GM20431 (cell line): Measurements from ENCODE around the gene CREB3L1.

ENCODE experiments used
- in situ Hi-C: fragments of 300-500 bp; cut with MseI, MboI; formaldehyde crosslinking; loops from one replicate; pipeline ENCODE4 v1.15.0; 2020; ENCODE audit warnings: low sequenced_read_pairs; ENCODE audit not compliant: unreplicated experiment

Gene CREB3L1, protein sequence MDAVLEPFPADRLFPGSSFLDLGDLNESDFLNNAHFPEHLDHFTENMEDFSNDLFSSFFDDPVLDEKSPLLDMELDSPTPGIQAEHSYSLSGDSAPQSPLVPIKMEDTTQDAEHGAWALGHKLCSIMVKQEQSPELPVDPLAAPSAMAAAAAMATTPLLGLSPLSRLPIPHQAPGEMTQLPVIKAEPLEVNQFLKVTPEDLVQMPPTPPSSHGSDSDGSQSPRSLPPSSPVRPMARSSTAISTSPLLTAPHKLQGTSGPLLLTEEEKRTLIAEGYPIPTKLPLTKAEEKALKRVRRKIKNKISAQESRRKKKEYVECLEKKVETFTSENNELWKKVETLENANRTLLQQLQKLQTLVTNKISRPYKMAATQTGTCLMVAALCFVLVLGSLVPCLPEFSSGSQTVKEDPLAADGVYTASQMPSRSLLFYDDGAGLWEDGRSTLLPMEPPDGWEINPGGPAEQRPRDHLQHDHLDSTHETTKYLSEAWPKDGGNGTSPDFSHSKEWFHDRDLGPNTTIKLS

DNA sequence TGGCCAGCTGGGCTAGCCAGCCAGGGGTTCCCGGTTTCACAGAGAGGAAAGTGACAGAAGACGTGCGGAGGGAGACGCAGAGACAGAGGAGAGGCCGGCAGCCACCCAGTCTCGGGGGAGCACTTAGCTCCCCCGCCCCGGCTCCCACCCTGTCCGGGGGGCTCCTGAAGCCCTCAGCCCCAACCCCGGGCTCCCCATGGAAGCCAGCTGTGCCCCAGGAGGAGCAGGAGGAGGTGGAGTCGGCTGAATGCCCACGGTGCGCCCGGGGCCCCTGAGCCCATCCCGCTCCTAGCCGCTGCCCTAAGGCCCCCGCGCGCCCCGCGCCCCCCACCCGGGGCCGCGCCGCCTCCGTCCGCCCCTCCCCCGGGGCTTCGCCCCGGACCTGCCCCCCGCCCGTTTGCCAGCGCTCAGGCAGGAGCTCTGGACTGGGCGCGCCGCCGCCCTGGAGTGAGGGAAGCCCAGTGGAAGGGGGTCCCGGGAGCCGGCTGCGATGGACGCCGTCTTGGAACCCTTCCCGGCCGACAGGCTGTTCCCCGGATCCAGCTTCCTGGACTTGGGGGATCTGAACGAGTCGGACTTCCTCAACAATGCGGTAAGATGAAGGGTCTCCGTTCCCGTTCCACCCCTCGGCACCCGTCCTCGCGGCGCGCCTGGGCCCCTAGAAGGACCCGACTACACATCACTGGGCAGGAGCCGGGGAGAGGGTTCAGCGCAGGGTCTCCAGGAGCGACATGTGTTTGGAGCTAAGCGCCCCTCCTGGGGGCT, at the start of gene CREB3L1:
Gene CREB3L1, plus strand, starts transcription at position 41 of the 765 bp plus-strand sequence. Its CDS starts 450 bp downstream, at position 491.
- in situ Hi-C loops, result no loop called here

DNA sequence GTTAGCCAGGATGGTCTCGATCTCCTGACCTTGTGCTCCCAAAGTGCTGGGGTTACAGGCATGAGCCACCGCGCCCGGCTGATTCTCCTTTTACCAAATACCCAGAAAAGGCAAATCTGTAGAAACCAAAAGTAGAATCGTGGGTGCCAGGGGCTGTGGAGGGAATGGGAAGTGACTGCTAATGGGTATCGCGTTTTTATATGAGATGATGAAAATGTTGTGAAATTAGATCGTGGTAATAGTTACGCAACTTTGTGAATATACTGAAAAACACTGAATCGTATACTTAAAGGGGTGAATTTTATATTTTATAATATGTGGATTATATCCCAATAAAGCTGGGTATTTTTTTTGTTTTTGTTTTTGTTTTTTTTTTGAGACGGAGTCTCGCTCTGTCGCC, 48.2 kb upstream of the CREB3L1 start:
- in situ Hi-C loops, result no loop called here

DNA sequence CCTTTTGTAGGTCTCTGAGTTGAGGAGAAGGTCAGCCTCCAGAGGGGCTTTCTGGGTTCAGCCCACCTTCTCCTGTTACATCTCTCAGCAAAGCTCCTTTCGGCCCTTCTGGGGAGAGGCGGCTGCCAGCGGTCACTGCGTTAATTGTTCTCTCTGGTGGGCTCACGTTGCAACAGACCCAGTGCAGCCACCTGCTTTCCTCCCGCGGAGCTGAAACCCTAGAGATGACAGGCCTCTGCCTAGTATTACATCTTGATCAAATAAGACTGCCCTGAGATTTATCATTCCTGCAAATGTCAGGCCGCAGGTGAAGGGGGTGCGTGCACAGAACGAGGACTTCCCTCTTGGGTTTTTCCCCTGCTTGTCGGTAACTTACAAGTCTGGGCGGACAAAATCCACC, 43.2 kb upstream of the CREB3L1 start:
- in situ Hi-C loops, result no loop called here

DNA sequence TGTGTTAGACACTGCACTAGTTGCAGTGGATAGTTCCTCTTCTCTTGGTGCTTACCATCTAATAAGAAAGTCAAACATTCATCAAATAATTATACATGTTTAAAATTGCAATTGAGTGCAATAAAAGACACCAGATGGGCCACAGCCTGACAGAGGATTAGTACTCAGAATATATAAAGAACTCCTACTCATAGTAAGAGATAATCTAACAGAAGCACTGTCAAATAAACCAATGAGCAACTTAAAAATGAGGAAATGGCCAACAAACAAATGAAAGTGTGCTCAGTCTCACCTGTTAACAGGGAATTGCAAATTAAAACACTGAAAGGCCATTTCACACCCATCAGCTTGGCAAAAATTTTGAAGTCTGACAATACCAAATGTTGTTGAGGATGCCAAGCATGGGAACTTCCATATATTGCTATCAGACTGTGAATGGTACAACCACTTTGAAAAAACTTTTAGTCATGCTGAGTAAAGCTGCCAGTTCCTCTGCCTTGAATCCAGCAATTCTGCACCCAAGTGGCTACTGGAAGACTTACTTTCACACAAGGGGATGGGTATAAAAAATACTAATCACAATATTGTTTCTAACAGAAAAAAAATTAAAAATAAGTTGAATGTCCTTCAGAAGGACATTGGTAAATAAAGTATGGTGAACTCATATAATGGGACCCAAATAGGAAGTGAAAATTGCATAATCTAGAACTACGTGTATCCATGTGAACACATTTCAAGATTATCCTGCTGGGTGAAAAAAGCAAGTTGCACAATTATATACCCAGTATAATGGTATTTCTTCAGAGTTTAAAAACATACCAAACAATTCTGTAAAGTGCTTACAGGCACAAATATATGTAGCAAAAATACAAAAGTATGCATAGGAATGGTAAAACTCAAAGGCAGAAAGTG, 41.4 kb upstream of the CREB3L1 start:
- in situ Hi-C loops, result no loop called here

DNA sequence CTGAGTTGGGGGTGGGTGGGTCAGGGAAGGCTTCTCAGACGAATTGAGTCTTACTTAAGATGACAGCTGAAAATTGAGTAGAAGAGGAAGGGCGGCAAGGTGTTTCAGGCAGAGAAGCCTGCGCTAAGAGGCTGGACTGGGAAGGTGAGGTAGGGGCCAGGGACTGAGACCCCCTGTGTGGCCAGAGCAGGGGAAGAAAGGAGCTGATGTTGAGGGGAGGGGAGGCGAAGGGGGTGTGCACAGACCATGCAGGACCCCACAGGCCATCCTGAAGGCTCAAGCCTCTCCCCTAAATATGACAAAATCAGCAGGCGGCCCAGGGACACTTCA, 40.6 kb upstream of the CREB3L1 start:
- in situ Hi-C loops, result no loop called here

DNA sequence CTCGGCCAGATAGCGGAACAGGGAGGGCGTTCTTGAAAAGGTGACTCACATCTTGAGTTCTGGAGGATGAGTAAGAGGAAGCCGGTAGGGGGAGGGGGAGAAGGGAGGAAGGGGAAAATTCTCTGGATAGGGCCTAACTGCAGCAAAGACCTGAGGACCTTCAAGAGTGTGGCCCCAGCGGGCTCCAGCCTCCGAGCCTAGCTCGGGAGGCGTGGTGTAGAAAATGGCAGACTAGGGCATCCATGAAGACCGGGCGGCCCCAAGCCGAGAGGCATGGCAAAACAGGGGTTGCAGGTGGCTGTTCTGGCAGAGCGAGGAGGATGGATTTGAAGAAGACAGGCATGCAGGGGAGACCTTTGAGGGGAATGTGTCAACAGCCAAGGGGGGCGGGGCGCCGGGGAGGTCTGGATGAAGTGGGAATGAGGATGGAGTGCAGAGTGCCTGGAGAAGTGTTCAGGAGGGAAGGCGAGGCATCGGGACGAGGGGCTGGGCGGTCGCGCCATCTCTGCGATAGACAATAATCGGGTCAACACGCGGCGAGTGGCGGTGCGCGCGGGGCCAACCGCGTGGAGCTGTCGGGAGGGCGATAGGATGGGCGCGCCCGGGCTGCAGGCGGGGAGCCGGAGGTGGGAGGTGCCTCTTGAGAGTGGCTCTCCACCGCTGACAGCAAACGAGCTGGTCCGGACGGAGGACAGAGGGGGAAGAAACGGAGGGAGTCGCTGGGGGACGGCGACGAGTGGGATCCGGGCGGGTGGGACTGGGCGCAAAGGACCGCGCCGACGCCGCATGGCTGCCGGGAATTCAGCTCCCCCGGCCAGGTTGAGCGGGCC, 40.0 kb upstream of the CREB3L1 start:
- in situ Hi-C loops, result no loop called here

DNA sequence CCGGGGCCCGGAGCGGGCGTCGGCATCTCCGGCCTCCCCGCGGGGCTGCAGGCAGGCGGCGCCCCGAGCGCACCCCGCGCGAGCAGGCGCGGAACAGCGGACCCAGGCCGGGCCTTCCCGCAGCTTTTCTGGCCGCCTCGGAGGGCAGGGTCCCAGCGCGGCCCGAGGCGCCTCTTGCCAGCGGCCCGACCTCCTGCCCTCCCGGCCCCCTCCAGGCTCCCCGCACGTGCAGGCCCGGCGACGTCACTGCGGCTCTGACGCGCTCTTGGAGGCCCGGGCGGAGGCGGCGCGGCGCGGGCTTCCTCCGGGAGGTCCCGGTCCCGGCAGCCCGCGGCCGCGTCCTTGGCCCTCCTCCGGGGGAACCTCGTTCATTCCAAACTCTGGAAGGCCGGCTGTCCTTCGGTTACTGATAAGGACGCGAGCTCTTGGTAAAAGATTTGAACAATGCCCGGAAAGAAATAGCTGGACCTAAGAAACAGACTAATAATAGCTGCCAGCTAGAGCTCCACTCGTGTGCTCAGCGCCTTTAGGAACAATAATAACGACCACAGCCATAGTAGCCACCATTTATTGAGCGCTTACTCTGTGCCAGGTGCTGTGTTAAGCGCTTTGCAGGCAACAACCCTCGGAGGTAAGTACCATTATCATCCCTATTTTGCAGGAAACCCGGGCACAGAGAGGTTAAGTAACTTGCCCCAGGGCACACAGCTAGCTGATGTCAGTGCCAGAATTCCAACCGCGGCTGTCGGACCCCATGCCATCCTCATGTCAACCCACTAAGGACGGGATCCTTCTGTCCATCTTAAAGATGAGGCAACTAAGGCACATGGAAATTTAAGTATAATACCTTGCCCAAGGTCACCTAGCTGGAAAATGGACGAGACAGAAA, 39.1 kb upstream of the CREB3L1 start:
- in situ Hi-C loops, result no loop called here

DNA sequence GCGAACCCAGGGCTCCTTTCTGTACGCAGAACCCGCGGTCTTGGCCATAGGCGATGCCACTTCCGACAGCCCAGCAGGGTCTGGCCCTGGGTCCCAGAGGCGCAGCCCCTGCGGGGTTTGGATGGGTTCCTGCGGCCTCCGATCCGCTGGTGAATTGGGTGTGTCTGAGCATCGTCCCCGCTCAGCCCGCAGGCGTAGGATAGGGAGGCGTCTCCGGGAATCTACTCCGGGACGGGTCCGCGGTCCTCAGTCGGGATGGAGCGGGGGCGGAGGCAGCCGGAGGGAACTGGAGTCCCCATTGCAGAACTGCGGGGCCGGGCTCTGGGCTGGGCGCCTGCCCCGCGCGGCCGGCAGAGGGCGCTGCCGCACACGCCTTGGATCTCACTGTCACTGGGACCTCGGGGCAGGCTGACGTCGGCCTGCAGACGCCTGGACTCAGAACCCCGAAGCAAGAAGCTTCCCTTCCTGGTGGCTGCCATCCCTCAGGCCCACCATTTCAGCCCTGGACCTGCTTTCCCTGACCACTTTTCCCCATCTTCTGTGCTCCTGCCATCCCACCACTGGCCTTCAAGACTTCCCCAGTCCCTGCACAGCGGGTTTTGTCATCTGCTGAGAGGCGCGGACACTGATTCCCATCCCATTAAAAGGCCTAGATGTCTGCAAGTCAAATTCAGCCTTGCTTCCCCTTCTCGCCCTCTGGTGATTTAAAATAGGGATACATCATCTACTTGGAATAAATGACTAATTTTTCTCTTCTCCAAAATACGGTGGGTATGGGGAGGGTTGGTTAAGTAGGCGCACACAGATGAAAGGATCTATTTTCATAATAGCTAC, 38.3 kb upstream of the CREB3L1 start:
- in situ Hi-C loops, result no loop called here

DNA sequence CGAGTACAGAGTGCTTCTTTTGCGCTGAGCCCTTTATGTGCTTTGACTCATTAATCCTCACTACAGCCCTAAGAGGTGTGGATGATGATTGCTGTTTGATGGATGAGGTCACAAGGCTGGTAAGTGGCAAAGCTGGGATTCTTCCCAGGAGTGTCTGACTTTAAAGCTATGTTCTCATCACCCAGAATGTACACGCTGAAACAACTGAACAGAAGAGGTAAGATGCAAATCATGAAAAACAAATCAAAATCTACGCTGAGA, 37.7 kb upstream of the CREB3L1 start:
- in situ Hi-C loops, result loop anchor here (10.0 kb wide), 1 partner anchor 75 kb away; no protein-coding TSS in a partner anchor

DNA sequence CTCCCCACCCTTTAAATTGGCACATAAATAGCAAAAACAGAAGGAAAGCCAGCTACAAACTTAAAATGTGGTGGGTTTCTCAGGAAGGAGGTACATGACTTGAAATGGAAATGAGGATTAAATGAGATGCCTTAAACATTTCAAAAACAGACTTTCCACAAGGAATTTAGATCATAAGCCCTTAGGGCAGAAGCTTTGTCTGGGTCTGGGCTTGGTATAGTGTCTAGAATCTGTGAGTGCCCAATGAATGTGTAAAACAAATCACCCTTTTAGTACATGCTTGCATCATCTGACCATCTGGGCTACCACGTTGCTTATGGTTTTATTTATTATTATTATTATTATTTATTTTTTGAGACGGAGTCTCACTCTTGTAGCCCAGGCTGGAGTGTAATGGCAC, 37.1 kb upstream of the CREB3L1 start:
- in situ Hi-C loops, result loop anchor here (10.0 kb wide), 1 partner anchor 74 kb away; no protein-coding TSS in a partner anchor

DNA sequence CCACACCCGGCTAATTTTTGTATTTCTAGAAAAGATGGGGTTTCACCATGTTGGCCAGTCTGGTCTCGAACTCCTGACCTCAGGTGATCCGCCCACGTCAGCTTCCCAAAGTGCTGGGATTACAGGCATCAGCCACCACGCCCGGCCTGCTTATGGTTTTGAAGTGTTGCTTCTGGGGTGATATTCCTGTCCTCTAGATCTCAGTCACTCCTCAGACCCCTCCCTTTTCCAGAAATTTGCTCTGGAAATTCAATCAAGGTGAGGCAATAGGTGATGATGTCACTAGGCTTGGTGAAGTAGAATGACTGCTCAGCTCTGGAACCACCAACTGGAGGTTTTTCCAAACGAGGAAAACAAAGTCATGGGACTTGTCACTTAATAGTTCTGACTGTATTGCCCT, 36.6 kb upstream of the CREB3L1 start:
- in situ Hi-C loops, result loop anchor here (10.0 kb wide), 1 partner anchor 74 kb away; no protein-coding TSS in a partner anchor

DNA sequence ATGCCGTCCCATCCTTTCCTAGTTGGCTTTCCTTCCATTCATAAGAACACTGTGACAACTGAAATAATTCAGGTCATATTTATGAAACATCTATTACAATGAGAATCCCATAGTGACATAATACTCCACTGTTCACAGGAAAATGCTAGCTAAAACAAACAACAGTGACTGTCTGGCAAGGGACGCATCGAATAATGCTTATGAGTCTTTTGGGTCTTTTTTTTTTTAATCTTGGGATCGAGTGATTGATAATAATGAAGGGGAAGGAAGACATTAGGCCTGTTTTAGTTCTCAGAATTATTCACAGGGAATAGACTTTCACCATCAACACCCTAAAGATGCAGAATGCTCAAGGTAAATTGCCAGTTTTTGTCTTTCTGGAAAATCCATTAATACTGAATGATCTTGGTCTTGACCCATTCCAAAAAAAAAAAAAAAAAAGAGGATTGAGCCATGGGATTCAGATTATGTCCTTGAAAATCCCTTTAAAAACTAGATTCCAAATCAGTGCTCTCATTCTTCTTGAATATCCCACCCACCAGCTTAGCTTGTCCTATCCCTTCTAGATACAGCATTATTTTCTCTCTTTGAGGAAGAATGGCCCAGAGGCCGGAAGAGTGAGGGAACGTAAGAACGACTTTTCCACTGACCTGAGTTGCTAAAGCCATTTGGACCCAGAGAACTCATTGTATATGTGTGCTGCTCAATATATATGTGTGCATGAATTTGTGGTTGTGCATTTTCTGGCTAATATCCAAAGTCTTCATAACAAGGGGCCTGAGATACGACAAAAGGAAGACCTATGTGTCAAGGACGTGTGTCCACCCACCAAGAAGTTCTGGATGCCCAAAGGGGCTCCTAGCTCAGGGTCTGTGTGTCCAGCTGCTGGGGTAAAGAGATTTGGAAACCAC, 35.2 kb upstream of the CREB3L1 start:
- in situ Hi-C loops, result loop anchor here (10.0 kb wide), 1 partner anchor 73 kb away; no protein-coding TSS in a partner anchor

DNA sequence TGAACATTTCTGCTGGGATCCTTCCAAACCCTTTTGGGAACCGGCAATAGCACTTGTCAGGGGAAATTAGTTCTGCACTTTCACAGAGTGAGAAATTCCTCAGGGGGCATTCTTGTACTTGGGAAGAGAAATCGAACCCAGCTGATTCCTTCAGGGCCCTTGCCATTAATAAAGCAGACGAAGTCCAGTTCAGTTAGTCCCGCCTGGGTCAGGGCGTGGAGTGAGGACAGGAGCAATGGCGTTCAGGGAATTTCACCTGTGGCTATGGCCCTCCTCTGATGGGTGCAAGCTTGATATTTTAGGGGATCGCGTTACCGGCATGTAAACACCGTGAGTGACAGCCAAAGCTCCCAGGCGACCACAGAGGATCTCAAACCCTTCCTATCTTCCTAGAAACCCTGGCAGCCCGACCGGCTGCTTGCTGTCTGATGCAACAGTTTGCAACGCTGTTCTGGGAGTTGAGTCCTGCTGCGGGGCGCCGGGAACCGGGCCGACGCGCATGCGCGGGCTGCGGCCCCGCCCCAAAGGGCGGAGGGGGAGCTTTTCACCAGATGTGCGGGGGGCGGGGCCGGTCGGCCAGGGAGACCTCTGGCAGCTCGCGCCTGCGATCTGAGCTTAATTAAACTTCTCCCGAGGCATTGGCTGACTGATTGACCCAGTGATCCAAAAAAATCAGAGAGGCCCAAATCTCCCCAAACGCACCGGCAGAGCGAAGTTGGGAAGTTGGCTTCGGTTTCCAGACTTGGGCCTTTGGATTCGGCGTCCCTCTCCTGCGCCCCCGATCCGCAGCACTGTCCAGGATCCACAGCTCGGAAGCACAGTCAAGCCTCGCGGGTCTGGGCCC, 34.3 kb upstream of the CREB3L1 start:
- in situ Hi-C loops, result loop anchor here (10.0 kb wide), 1 partner anchor 72 kb away; no protein-coding TSS in a partner anchor

DNA sequence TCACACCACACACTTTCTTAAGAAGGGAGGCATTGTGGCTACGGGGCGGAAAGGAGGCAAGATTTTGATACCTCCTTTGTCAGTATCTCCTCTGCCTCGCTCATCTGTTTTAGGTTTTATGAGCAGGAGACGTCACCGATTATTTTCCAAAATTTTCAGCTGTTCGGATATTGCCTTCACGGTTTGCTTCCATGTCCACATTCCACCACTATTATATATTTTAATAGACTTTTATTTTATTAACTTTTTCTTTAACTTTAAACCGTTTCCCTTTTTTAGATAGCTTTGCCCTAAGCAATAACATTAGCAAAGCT, 33.7 kb upstream of the CREB3L1 start:
- in situ Hi-C loops, result loop anchor here (10.0 kb wide), 1 partner anchor 71 kb away; no protein-coding TSS in a partner anchor

DNA sequence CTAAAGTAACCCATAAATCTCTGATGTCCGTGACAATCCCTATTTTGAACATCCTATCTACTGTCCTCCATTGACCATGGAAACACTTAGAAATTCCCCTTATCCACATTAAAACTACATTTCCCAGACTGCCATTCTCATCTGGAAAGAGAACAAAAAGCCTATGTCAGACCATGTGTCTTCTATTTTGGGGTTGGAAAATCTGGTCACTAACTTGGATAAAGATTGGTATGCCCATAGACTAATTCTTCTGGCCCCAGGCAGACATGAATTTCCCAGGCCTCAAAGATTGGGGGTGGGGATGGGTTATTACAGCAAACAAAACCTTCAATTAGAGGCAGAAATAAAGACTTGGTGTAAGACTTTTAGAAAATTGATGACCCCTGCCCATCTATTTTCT, 30.9 kb upstream of the CREB3L1 start:
- in situ Hi-C loops, result loop anchor here (10.0 kb wide), 1 partner anchor 68 kb away; no protein-coding TSS in a partner anchor

DNA sequence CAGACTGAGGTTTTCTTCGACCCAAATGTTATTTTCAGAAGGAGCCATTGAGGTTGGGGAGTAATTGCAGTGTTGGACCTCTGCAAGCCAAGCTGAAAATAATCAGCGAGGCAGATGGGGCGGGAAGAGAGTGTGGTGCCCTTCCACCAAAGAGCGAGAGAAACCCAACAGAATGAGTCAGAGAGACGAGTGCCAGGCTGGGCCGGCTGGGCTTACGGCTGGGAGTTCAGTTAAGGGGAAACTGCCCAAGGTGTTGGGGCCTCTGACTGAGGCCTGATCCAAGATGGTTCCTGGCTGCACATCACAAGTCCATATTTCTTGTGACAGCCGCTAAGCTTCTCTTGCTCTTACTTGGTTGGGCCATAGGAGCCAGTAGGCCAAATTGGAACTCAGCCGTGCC, 30.4 kb upstream of the CREB3L1 start:
- in situ Hi-C loops, result loop anchor here (10.0 kb wide), 1 partner anchor 68 kb away; no protein-coding TSS in a partner anchor
